NCI-H128 (cell line): ENCODE results near the gene CRTAC1.

Experiments used
- DNase-seq: peaks from one replicate; lab custom pipeline; 2025; ENCODE audit not compliant: unreplicated experiment; lab: John Stamatoyannopoulos, UW

Gene CRTAC1

GRCh38 chr10:97903128-97904017 is 127.0 kb downstream of the CRTAC1 start:
- no peak for DNase-seq

GRCh38 chr10:97901381-97901780 is 129.0 kb downstream of the CRTAC1 start:
- no peak for DNase-seq

GRCh38 chr10:97898429-97898828 is 132.0 kb downstream of the CRTAC1 start:
- DNase-seq, result no peak

- no peak for DNase-seq
Measured at GRCh38 chr10:97896756-97897358, 133.6 kb downstream of the CRTAC1 start.

GRCh38 chr10:97895915-97896314 is 134.5 kb downstream of the CRTAC1 start:
- no peak for DNase-seq

GRCh38 chr10:97895084-97895483 is 135.3 kb downstream of the CRTAC1 start:
- no peak for DNase-seq

- DNase-seq, result no peak
Measured at GRCh38 chr10:97894092-97894491, 136.3 kb downstream of the CRTAC1 start.

- DNase-seq, result no peak
Measured at GRCh38 chr10:97892939-97893338, 137.5 kb downstream of the CRTAC1 start.

- DNase-seq, result no peak
Measured at GRCh38 chr10:97892506-97892905, 137.9 kb downstream of the CRTAC1 start.

- DNase-seq, result no peak
Measured at GRCh38 chr10:97891497-97892167, 138.8 kb downstream of the CRTAC1 start.

- no peak for DNase-seq
Measured at GRCh38 chr10:97889461-97890265, 140.8 kb downstream of the CRTAC1 start.

- DNase-seq, result no peak
Measured at GRCh38 chr10:97888641-97889262, 141.7 kb downstream of the CRTAC1 start.

- no peak for DNase-seq
Measured at GRCh38 chr10:97888134-97888533, 142.3 kb downstream of the CRTAC1 start.

- DNase-seq, result no peak
Measured at GRCh38 chr10:97887399-97887798, 143.0 kb downstream of the CRTAC1 start.

GRCh38 chr10:97886286-97886685 is 144.1 kb downstream of the CRTAC1 start:
- DNase-seq, result no peak

GRCh38 chr10:97883092-97883485 is 147.3 kb downstream of the CRTAC1 start:
- no peak for DNase-seq

- DNase-seq, result no peak
Measured at GRCh38 chr10:97882142-97883091, 148.0 kb downstream of the CRTAC1 start.

GRCh38 chr10:97880109-97880508 is 150.3 kb downstream of the CRTAC1 start:
- no peak for DNase-seq

- no peak for DNase-seq
Measured at GRCh38 chr10:97879241-97879640, 151.2 kb downstream of the CRTAC1 start.

- no peak for DNase-seq
Measured at GRCh38 chr10:97876402-97876801, 154.0 kb downstream of the CRTAC1 start.
